Heart left ventricle (tissue), 13 donors: Measurements from ENCODE around the gene USO1.

Source experiments
- CTCF ChIP-seq, 12 donors: fragments of 200-600 bp; sonication (generic) in 4 of 12; IDR thresholded peaks; one replicate each; pipeline versions ENCODE4 v1.5.0 to v1.8.0; 2018 to 2022; ENCODE audit warnings: antibody characterized with exemption in 12 of 12, mild to moderate bottlenecking in 5 of 12
- POLR2A ChIP-seq, 2 donors: fragments of 450-650 bp; IDR thresholded peaks; one replicate each; pipeline ENCODE4 v1.6.1; 2017; ENCODE audit warnings: antibody characterized with exemption in 2 of 2, mild to moderate bottlenecking in 2 of 2, moderate library complexity in 2 of 2
- donor health status: ischemic (EF 13 %, LVEDD 7.1; RV severe dilation, severe dysfunction).
- donor health status: DM: no; HTN: yes; CAD: no.
- donor health status: DM: no; HTN: no; CAD: no.
- donor health status: ischemic (EF 25% LVEDD 6.9; RV normal size, moderate dysfunction).
- donor health status: ischemic (EF 25% LVEDD 5.7; RV mildly dilated, moderate dysfunction).
- donor health status: ischemic (EF 35%, LVEDD 5.7; RV mildly dilated, moderate dysfunction).
- donor health status: nonischemic (EF 11% LVEDD 7.7; RV severe dilation, severe dysfunction).
- donor health status: DM: yes; HTN: yes; CAD: no.
- donor health status: PGD.
- donor health status: ischemic (EF 29% LVEDD 5.4; RV normal size, mild dysfunction).
- donor health status: nonischemic (EF 23%, LVEDD 6.1; RV moderate dilation, normal function).

- no peak for TF ChIP-seq CTCF (IDR thresholded peaks at IDR 0.05)
- no peak for TF ChIP-seq POLR2A (IDR thresholded peaks at IDR 0.05)
Measured at GRCh38 chr4:75752637-75753036, 28.3 kb downstream of the USO1 start.
